ENCODE results near the gene KAT2B. TPM values are rescaled to one million over a fixed set of nuclear protein-coding genes. Genes with fewer than 3 reads are reported as not detected.

Gene KAT2B
- total and polyA plus RNA-seq, 2 donors (not counting 1 experiment from before 2014, with no cell fraction given), result 21.7 to 57.5 TPM

DNA sequence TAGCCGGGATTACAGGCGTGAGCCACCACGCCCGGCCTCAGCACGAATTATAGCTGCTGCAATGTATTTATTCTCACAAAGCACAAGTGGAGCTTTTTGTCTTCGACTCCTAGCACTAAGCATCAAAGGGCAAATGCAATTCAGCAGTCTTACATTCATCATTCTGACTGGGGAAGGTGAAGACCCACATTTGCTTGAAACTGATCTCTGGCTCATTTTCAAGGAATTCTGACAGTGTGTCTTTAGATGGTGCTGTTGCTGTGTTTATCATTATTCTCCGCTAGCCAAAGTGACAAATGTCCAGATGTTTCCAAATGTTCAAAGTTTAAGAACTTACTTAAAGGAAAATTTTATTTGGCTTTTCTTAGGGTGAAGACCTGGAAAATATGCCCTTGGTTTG, 89.9 kb downstream of the KAT2B start:
- Histone ChIP-seq H3K9ac (ENCODE audit: low read length) (no peak overlapping the region), H3K4me1 (ENCODE audit: control insufficient read depth in 2 of 2, insufficient read depth in 2 of 2, low read length in 2 of 2) (peaks cover 28 to 29% of the 10 kb centered on the region in 2 donors), H3K9me3 (ENCODE audit: control extremely low read depth in 1 of 3, control insufficient read depth in 2 of 3, insufficient read depth in 1 of 3, low read length in 2 of 3) (no peaks in the 10 kb centered on the region), H3K4me3 (ENCODE audit: control extremely low read depth in 1 of 5, extremely low read depth in 1 of 5, insufficient read depth in 1 of 5, low read depth in 2 of 5, low read length in 4 of 5) (no peak overlapping the region), H3K4me2 (replicated peaks; ENCODE audit: low read depth, low read length, poor library complexity, severe bottlenecking) (no peak overlapping the region), H3K79me2 (ENCODE audit: control insufficient read depth, insufficient read depth, low read length) (peaks cover 6% of the 10 kb centered on the region), H3K27me3 (replicated peaks in 1 of 4; ENCODE audit: control extremely low read depth in 1 of 4, control insufficient read depth in 3 of 4, insufficient read depth in 4 of 4, low read length in 3 of 4) (no peaks in the 10 kb centered on the region), H3K36me3 (replicated peaks in 1 of 2; ENCODE audit: control extremely low read depth in 1 of 2, control insufficient read depth in 1 of 2, extremely low read depth in 1 of 2, insufficient read depth in 2 of 2, low read length in 1 of 2) (peaks cover 2 to 23% of the 10 kb centered on the region in 2 experiments), H3K27ac (ENCODE audit: low read length in 2 of 2) (no peak overlapping the region), H2AFZ (ENCODE audit: insufficient read depth, low read depth, low read length, poor library complexity, severe bottlenecking) (no peak overlapping the region), H4K20me1 (ENCODE audit: control insufficient read depth, insufficient read depth, low read length, poor library complexity, severe bottlenecking) (no peaks in the 10 kb centered on the region)
- 100% methylated on average over 6 of the region's 7 CpGs for WGBS (ENCODE audit: insufficient coverage)
- Mint-ChIP-seq H3K27ac (no peak overlapping the region), H3K9me3 (ENCODE audit: insufficient read depth) (no peaks in the 10 kb centered on the region), H3K4me1 (peaks cover 33% of the 10 kb centered on the region), H3K27me3 (no peaks in the 10 kb centered on the region), H3K4me3 (no peak overlapping the region)
- ChIA-PET CTCF (interaction anchor here (1.0 kb wide), 1 partner anchor 12 kb away, joined by 5 read pairs; no protein-coding TSS in a partner anchor), POLR2A (no interaction called here)
- intact Hi-C loops (cut with micrococcal nuclease), result no loop called here
- TF ChIP-seq CTCF (IDR thresholded peaks at IDR 0.05), result no peak
- no peak for TF ChIP-seq EZH2 (IDR thresholded peaks at IDR 0.05; ENCODE audit: borderline replicate concordance, insufficient read depth, low read depth, low read length, poor library complexity, severe bottlenecking)
- ATAC-seq (ENCODE audit: low read depth), result no peak
- no peak for DNase-seq

DNA sequence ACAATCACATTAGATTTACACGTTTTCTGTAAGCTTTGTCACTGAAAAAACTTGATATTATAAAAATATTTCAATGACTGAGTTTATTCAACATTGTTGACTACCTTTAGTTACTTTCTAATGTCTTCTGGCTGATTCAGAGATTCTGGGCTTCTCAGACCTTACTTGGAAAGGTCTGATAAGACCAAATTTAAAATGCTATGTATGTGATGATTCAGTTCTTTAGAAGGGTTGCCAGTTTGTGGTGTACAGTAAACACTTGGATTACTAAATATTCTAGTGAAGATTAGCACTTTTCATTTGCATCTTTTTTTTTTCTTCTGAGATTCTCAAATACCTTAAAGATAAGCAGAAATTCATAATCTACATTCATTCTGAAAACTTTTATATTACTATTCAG, 96.0 kb downstream of the KAT2B start:
- Histone ChIP-seq H3K27me3 (replicated peaks in 1 of 4; ENCODE audit: control extremely low read depth in 1 of 4, control insufficient read depth in 3 of 4, insufficient read depth in 4 of 4, low read length in 3 of 4) (no peaks in the 10 kb centered on the region), H3K79me2 (ENCODE audit: control insufficient read depth, insufficient read depth, low read length) (no peaks in the 10 kb centered on the region), H3K9me3 (ENCODE audit: control extremely low read depth in 1 of 3, control insufficient read depth in 2 of 3, insufficient read depth in 1 of 3, low read length in 2 of 3) (no peaks in the 10 kb centered on the region), H2AFZ (ENCODE audit: insufficient read depth, low read depth, low read length, poor library complexity, severe bottlenecking) (no peak overlapping the region), H3K4me1 (ENCODE audit: control insufficient read depth in 2 of 2, insufficient read depth in 2 of 2, low read length in 2 of 2) (no peaks in the 10 kb centered on the region), H3K4me3 (ENCODE audit: control extremely low read depth in 1 of 5, extremely low read depth in 1 of 5, insufficient read depth in 1 of 5, low read depth in 2 of 5, low read length in 4 of 5) (no peak overlapping the region), H3K4me2 (replicated peaks; ENCODE audit: low read depth, low read length, poor library complexity, severe bottlenecking) (no peak overlapping the region), H3K36me3 (replicated peaks in 1 of 2; ENCODE audit: control extremely low read depth in 1 of 2, control insufficient read depth in 1 of 2, extremely low read depth in 1 of 2, insufficient read depth in 2 of 2, low read length in 1 of 2) (peaks cover 0 to 30% of the 10 kb centered on the region in 2 experiments), H4K20me1 (ENCODE audit: control insufficient read depth, insufficient read depth, low read length, poor library complexity, severe bottlenecking) (no peaks in the 10 kb centered on the region), H3K27ac (ENCODE audit: low read length in 2 of 2) (no peak overlapping the region), H3K9ac (ENCODE audit: low read length) (no peak overlapping the region)
- CTCF ChIA-PET, result no interaction called here
- TF ChIP-seq EZH2 (IDR thresholded peaks at IDR 0.05; ENCODE audit: borderline replicate concordance, insufficient read depth, low read depth, low read length, poor library complexity, severe bottlenecking) (no peak), CTCF (IDR thresholded peaks at IDR 0.05) (no peak)
- Mint-ChIP-seq H3K9me3 (ENCODE audit: insufficient read depth) (no peaks in the 10 kb centered on the region), H3K4me1 (peaks cover 4% of the 10 kb centered on the region), H3K27ac (no peak overlapping the region), H3K27me3 (no peaks in the 10 kb centered on the region), H3K4me3 (no peak overlapping the region)
- POLR2A ChIA-PET, result no interaction called here
- DNase-seq (no peak), ATAC-seq (ENCODE audit: low read depth) (no peak)
- intact Hi-C loops (cut with micrococcal nuclease), result no loop called here
- WGBS (ENCODE audit: insufficient coverage), result no CpG with 5 or more reads among the region's 1 CpG

Data from B cell (primary cell).